ENCODE measurements around the gene KIF21A. TPM values are rescaled to one million over a fixed set of nuclear protein-coding genes. Genes with fewer than 3 reads are reported as not detected.

KIF21A gene
- total RNA-seq, 4 donors from 2014 or later, result 32.2 to 52.6 (median 44.0) TPM

- H3K4me3 ChIP-seq (ENCODE audit: low read depth, poor library complexity, severe bottlenecking), result no peak overlapping the region
- DNase-seq (ENCODE audit: low spot score in 2 of 2), result no peak
- WGBS, 2 donors, result 83 to 87% methylated on average over 1 of the region's 1 CpG
- intact Hi-C loops (cut with DNase I; ENCODE audit: low total_unique reads), result no loop called here
- no peak for TF ChIP-seq POLR2A (IDR thresholded peaks at IDR 0.05)
- TF ChIP-seq CTCF (IDR thresholded peaks at IDR 0.05), result no peak
Observed at GRCh38 chr12:39404000-39404399, 38.9 kb downstream of the KIF21A start.

- TF ChIP-seq CTCF (IDR thresholded peaks at IDR 0.05) (no peak), POLR2A (IDR thresholded peaks at IDR 0.05) (no peak)
- DNase-seq (ENCODE audit: low spot score in 2 of 2), result no peak
- no peak overlapping the region for H3K4me3 ChIP-seq (ENCODE audit: low read depth, poor library complexity, severe bottlenecking)
- intact Hi-C loops (cut with DNase I; ENCODE audit: low total_unique reads), result no loop called here
Observed at GRCh38 chr12:39403376-39403775, 39.5 kb downstream of the KIF21A start.

GRCh38 chr12:39402922-39403321 is 40.0 kb downstream of the KIF21A start:
- no peak for TF ChIP-seq CTCF (IDR thresholded peaks at IDR 0.05)
- TF ChIP-seq POLR2A (IDR thresholded peaks at IDR 0.05), result no peak
- intact Hi-C loops (cut with DNase I; ENCODE audit: low total_unique reads), result no loop called here
- no peak for DNase-seq (ENCODE audit: low spot score in 2 of 2)
- H3K4me3 ChIP-seq (ENCODE audit: low read depth, poor library complexity, severe bottlenecking), result no peak overlapping the region

- 53 to 61% methylated on average over 2 of the region's 2 CpGs for WGBS, 2 donors
Observed at GRCh38 chr12:39401459-39401858, 41.5 kb downstream of the KIF21A start.

GRCh38 chr12:39395866-39396265 is 47.1 kb downstream of the KIF21A start:
- intact Hi-C loops (cut with DNase I; ENCODE audit: low total_unique reads), result no loop called here
- DNase-seq (ENCODE audit: low spot score in 2 of 2), result no peak
- no peak for TF ChIP-seq POLR2A (IDR thresholded peaks at IDR 0.05)
- no peak for TF ChIP-seq CTCF (IDR thresholded peaks at IDR 0.05)
- H3K4me3 ChIP-seq (ENCODE audit: low read depth, poor library complexity, severe bottlenecking), result no peak overlapping the region
- WGBS, 2 donors, result 69 to 84% methylated on average over 6 of the region's 6 CpGs

More at GRCh38 chr12:39401459-39401858, 41.5 kb downstream of the KIF21A start:
- no peak for DNase-seq (ENCODE audit: low spot score in 2 of 2)
- H3K4me3 ChIP-seq (ENCODE audit: low read depth, poor library complexity, severe bottlenecking), result no peak overlapping the region
- TF ChIP-seq POLR2A (IDR thresholded peaks at IDR 0.05) (no peak), CTCF (IDR thresholded peaks at IDR 0.05) (no peak)
- intact Hi-C loops (cut with DNase I; ENCODE audit: low total_unique reads), result no loop called here

- 71 to 75% methylated on average over 5 of the region's 5 CpGs for WGBS, 2 donors
- intact Hi-C loops (cut with DNase I; ENCODE audit: low total_unique reads), result no loop called here
- no peak overlapping the region for H3K4me3 ChIP-seq (ENCODE audit: low read depth, poor library complexity, severe bottlenecking)
- no peak for DNase-seq (ENCODE audit: low spot score in 2 of 2)
- TF ChIP-seq CTCF (IDR thresholded peaks at IDR 0.05) (no peak), POLR2A (IDR thresholded peaks at IDR 0.05) (no peak)
Observed at GRCh38 chr12:39393890-39394289, 49.0 kb downstream of the KIF21A start.

All from lower leg skin (tissue), 4 donors.